SIG-M5 (cell line): ENCODE measurements around the gene SYCE3.

Source experiments
- DNase-seq: peaks from one replicate; lab custom pipeline; 2025; lab: John Stamatoyannopoulos, UW

SYCE3 gene

GRCh38 chr22:50576070-50576469 is 13.4 kb upstream of the SYCE3 start:
- DNase-seq: no peak

- DNase-seq: no peak
Observed at GRCh38 chr22:50575426-50575941, 12.8 kb upstream of the SYCE3 start.

GRCh38 chr22:50574383-50574755 is 11.7 kb upstream of the SYCE3 start:
- no peak for DNase-seq

GRCh38 chr22:50573491-50574382 is 11.0 kb upstream of the SYCE3 start:
- DNase-seq: no peak

- DNase-seq: no peak
Observed at GRCh38 chr22:50572965-50573364, 10.2 kb upstream of the SYCE3 start.

GRCh38 chr22:50571264-50572175 is 8.8 kb upstream of the SYCE3 start:
- no peak for DNase-seq

GRCh38 chr22:50570861-50571260 is 8.1 kb upstream of the SYCE3 start:
- no peak for DNase-seq

GRCh38 chr22:50569896-50570535 is 7.3 kb upstream of the SYCE3 start:
- DNase-seq: no peak

- no peak for DNase-seq
Observed at GRCh38 chr22:50569041-50569459, 6.3 kb upstream of the SYCE3 start.

- DNase-seq: no peak
Observed at GRCh38 chr22:50568626-50569025, 5.9 kb upstream of the SYCE3 start.

GRCh38 chr22:50567721-50568252 is 5.1 kb upstream of the SYCE3 start:
- no peak for DNase-seq

GRCh38 chr22:50564289-50564688 is 1.6 kb upstream of the SYCE3 start:
- no peak for DNase-seq

- no peak for DNase-seq
Observed at GRCh38 chr22:50563413-50564160, 868 bp upstream of the SYCE3 start.

GRCh38 chr22:50561401-50562358 is 1.0 kb downstream of the SYCE3 start:
- DNase-seq: no peak

- no peak for DNase-seq
Observed at GRCh38 chr22:50560034-50560433, 2.7 kb downstream of the SYCE3 start.

- DNase-seq: no peak
Observed at GRCh38 chr22:50556703-50557102, 6.0 kb downstream of the SYCE3 start.

GRCh38 chr22:50553310-50553709 is 9.4 kb downstream of the SYCE3 start:
- no peak for DNase-seq

- DNase-seq: no peak
Observed at GRCh38 chr22:50551160-50551752, 11.5 kb downstream of the SYCE3 start.

- no peak for DNase-seq
Observed at GRCh38 chr22:50550395-50550794, 12.3 kb downstream of the SYCE3 start.
